H9 (cell line): ENCODE data around the gene GRK3. TPM values are rescaled to one million over a fixed set of nuclear protein-coding genes. Genes with fewer than 3 reads are reported as not detected.

Experiments used
- DNase-seq: peaks from one replicate; pipeline ENCODE4 v3.0.0-alpha.2; 2017
- H2AFZ ChIP-seq: one replicate; pipeline ENCODE4 v1.6.1; 2013; ENCODE audit warnings: mild to moderate bottlenecking, low read length, control low read depth, moderate library complexity
- H2AK5ac ChIP-seq: 2 replicates; pipeline ENCODE4 v1.6.1; 2013; ENCODE audit warnings: low read length, control low read depth, mixed read lengths; ENCODE audit not compliant: insufficient read length
- H2BK120ac ChIP-seq: one replicate; pipeline ENCODE4 v1.6.1; 2013; ENCODE audit warnings: low read depth, mild to moderate bottlenecking, low read length, control low read depth, inconsistent platforms; ENCODE audit not compliant: poor library complexity, severe bottlenecking
- H2BK12ac ChIP-seq: 2 replicates; pipeline ENCODE4 v1.6.1; 2013; ENCODE audit warnings: low read length, control low read depth, mixed read lengths, low read depth; ENCODE audit not compliant: insufficient read length
- H2BK15ac ChIP-seq: 2 replicates; pipeline ENCODE4 v1.6.1; 2013; ENCODE audit warnings: low read depth, low read length, control low read depth
- H2BK20ac ChIP-seq: one replicate; pipeline ENCODE4 v1.6.1; 2013; ENCODE audit warnings: low read depth, mild to moderate bottlenecking, low read length, control low read depth, inconsistent platforms; ENCODE audit not compliant: poor library complexity, severe bottlenecking
- H2BK5ac ChIP-seq: 2 replicates; pipeline ENCODE4 v1.6.1; 2013; ENCODE audit warnings: low read length, control low read depth, mixed read lengths; ENCODE audit not compliant: insufficient read length
- H3K14ac ChIP-seq: 2 replicates; pipeline ENCODE4 v1.6.1; 2013; ENCODE audit warnings: low read length, control low read depth; ENCODE audit not compliant: insufficient read depth
- H3K18ac ChIP-seq: 2 replicates; pipeline ENCODE4 v1.6.1; 2013; ENCODE audit warnings: low read depth, mild to moderate bottlenecking, mixed read lengths, low read length, control low read depth; ENCODE audit not compliant: insufficient read length
- H3K23ac ChIP-seq: 2 replicates; pipeline ENCODE4 v1.6.1; 2013; ENCODE audit warnings: low read length, control low read depth, mixed read lengths, low read depth; ENCODE audit not compliant: insufficient read length
- H3K23me2 ChIP-seq: 2 replicates; pipeline ENCODE4 v1.6.1; 2013; ENCODE audit warnings: low read depth, mild to moderate bottlenecking, mixed read lengths, low read length, control low read depth; ENCODE audit not compliant: insufficient read length, poor library complexity, severe bottlenecking
- H3K27ac ChIP-seq: 2 replicates; pipeline ENCODE4 v1.5.1; 2013; ENCODE audit warnings: low read length, control low read depth, mixed read lengths, low read depth; ENCODE audit not compliant: insufficient read length
- H3K27me3 ChIP-seq: 2 replicates; pipeline ENCODE4 v1.6.1; 2013; ENCODE audit warnings: low read length, control low read depth, inconsistent platforms; ENCODE audit not compliant: insufficient read depth
- H3K4ac ChIP-seq: 2 replicates; pipeline ENCODE4 v1.6.1; 2013; ENCODE audit warnings: low read depth, mild to moderate bottlenecking, control low read depth, inconsistent platforms, low read length, moderate library complexity
- H3K4me1 ChIP-seq: 2 replicates; pipeline ENCODE4 v1.6.1; 2013; ENCODE audit warnings: low read length, control low read depth, inconsistent platforms; ENCODE audit not compliant: insufficient read depth
- H3K4me2 ChIP-seq: 2 replicates; pipeline ENCODE4 v1.6.1; 2013; ENCODE audit warnings: low read length, control low read depth, mixed read lengths; ENCODE audit not compliant: insufficient read length, insufficient read depth
- H3K56ac ChIP-seq: 2 replicates; pipeline ENCODE4 v1.6.1; 2013; ENCODE audit warnings: low read depth, mild to moderate bottlenecking, mixed read lengths, low read length, control low read depth; ENCODE audit not compliant: insufficient read length
- H3K79me1 ChIP-seq: 2 replicates; pipeline ENCODE4 v1.6.1; 2013; ENCODE audit warnings: low read depth, mild to moderate bottlenecking, moderate library complexity, low read length, control low read depth, inconsistent platforms; ENCODE audit not compliant: insufficient read depth, poor library complexity, severe bottlenecking
- H3K79me2 ChIP-seq: 2 replicates; pipeline ENCODE4 v1.6.1; 2013; ENCODE audit warnings: low read length, control low read depth, inconsistent platforms; ENCODE audit not compliant: insufficient read depth
- H3K9ac ChIP-seq: 2 replicates; pipeline ENCODE4 v1.6.1; 2013; ENCODE audit warnings: low read length, control low read depth, mixed read lengths; ENCODE audit not compliant: insufficient read length; ENCODE audit errors: extremely low read depth
- H3K9me3 ChIP-seq: one replicate; pipeline ENCODE4 v1.6.1; 2013; ENCODE audit warnings: low read depth, low read length, inconsistent platforms; ENCODE audit not compliant: control insufficient read depth
- H3T11ph ChIP-seq: one replicate; pipeline ENCODE4 v1.6.1; 2013; ENCODE audit warnings: mild to moderate bottlenecking, low read length, control low read depth, inconsistent platforms
- H4K20me1 ChIP-seq: one replicate; pipeline ENCODE4 v1.6.1; 2013; ENCODE audit not compliant: control insufficient read depth, insufficient read length, insufficient read depth
- H4K5ac ChIP-seq: 2 replicates; pipeline ENCODE4 v1.6.1; 2013; ENCODE audit warnings: low read depth, mild to moderate bottlenecking, mixed read lengths, low read length, control low read depth; ENCODE audit not compliant: insufficient read length
- H4K8ac ChIP-seq: replicated peaks from 2 replicates; pipeline ENCODE4 v1.6.1; 2013; ENCODE audit warnings: low read length, control low read depth, mixed read lengths, low read depth; ENCODE audit not compliant: insufficient read length
- H4K91ac ChIP-seq: 2 replicates; pipeline ENCODE4 v1.6.1; 2013; ENCODE audit warnings: low read depth, mild to moderate bottlenecking, moderate library complexity, mixed read lengths, low read length, control low read depth; ENCODE audit not compliant: insufficient read length
- H3K27ac Mint-ChIP-seq, 3 experiments: 2 replicates in 2 of 3; 3 replicates in 1 of 3; pipeline ENCODE4 v1.8.0; 2020 to 2021; ENCODE audit warnings: mixed read lengths in 3 of 3, mild to moderate bottlenecking in 1 of 3, moderate library complexity in 1 of 3
- H3K27me3 Mint-ChIP-seq: 2 replicates; pipeline ENCODE4 v1.8.0; 2021; ENCODE audit warnings: low read depth, mild to moderate bottlenecking, moderate library complexity, mixed read lengths
- H3K36me3 Mint-ChIP-seq, 3 experiments: 2 replicates in 2 of 3; 3 replicates in 1 of 3; pipeline ENCODE4 v1.8.0; 2020 to 2021; ENCODE audit warnings: low read depth in 3 of 3, mixed read lengths in 3 of 3; ENCODE audit not compliant: insufficient read depth in 1 of 3
- H3K4me1 Mint-ChIP-seq, 2 experiments: 2 replicates each; pipeline ENCODE4 v1.8.0; 2020; ENCODE audit warnings: mixed read lengths in 2 of 2
- H3K4me3 Mint-ChIP-seq, 2 experiments: 2 replicates in 1 of 2; 3 replicates in 1 of 2; pipeline ENCODE4 v1.8.0; 2020 to 2021; ENCODE audit warnings: mild to moderate bottlenecking in 2 of 2, mixed read lengths in 2 of 2, moderate library complexity in 1 of 2
- H3K9me3 Mint-ChIP-seq, 2 experiments: 2 replicates in 1 of 2; 3 replicates in 1 of 2; pipeline ENCODE4 v1.8.0; 2020; ENCODE audit warnings: mild to moderate bottlenecking in 2 of 2, mixed read lengths in 2 of 2, moderate library complexity in 1 of 2
- CTCF ChIP-seq: fragments of 200-600 bp; sonication (generic); conservative IDR thresholded peaks from 3 replicates; pipeline ENCODE4 v1.8.0; 2021; ENCODE audit warnings: antibody characterized with exemption, mild to moderate bottlenecking
- total RNA-seq: library from RNA; stranded (reverse); gene quantifications from 2 replicates; pipeline ENCODE4 v1.2.1, GENCODE V29; 2021

Gene GRK3
- total RNA-seq, 1 experiment from 2014 or later = 23.9 TPM

DNA sequence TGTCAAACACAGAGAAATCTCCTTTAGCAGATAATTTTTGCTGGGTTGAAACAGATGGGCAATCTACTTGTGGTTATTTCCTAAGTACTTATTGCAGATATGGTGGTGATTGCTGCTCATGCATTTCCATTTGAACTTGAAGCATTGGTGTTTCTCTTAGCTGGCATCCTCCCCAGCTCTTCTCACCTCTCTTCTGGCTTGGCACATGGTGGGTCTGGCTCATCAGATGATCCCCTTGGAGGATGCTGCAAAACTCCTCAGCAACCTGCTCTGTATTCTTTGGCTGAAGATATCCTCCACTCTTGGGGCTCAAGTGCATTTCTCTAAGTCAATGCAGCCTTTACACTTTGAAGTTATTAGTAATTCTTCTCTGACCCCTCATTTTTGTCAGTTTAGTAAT lies 90.2 kb downstream of the GRK3 start:
- no peak overlapping the region for H3K27ac ChIP-seq
- H3K9me3 ChIP-seq = no peaks in the 10 kb centered on the region
- Mint-ChIP-seq H3K4me3 (no peak overlapping the region), H3K4me1 (no peaks in the 10 kb centered on the region), H3K9me3 (no peaks in the 10 kb centered on the region), H3K27ac (no peak overlapping the region), H3K27me3 (no peaks in the 10 kb centered on the region), H3K36me3 (no peaks in the 10 kb centered on the region)
- H3K27me3 ChIP-seq = no peaks in the 10 kb centered on the region
- no peak overlapping the region for H3K18ac ChIP-seq
- H2BK120ac ChIP-seq = no peak overlapping the region
- no peak overlapping the region for H2BK5ac ChIP-seq
- H3K4me2 ChIP-seq = no peak overlapping the region
- no peak overlapping the region for H2AK5ac ChIP-seq
- H2BK15ac ChIP-seq = no peak overlapping the region
- H3K23ac ChIP-seq = no peak overlapping the region
- H3K79me1 ChIP-seq = no peaks in the 10 kb centered on the region
- H2BK12ac ChIP-seq = no peak overlapping the region
- no peak overlapping the region for H2BK20ac ChIP-seq
- no peaks in the 10 kb centered on the region for H3K23me2 ChIP-seq
- no peak overlapping the region for H4K5ac ChIP-seq
- H3K9ac ChIP-seq = no peak overlapping the region
- H3K14ac ChIP-seq = no peak overlapping the region
- H3K4me1 ChIP-seq = no peaks in the 10 kb centered on the region
- no peak overlapping the region for H4K8ac ChIP-seq
- H4K20me1 ChIP-seq = no peaks in the 10 kb centered on the region
- no peaks in the 10 kb centered on the region for H3K79me2 ChIP-seq
- no peak for DNase-seq
- no peak overlapping the region for H3K4ac ChIP-seq
- H3K56ac ChIP-seq = no peak overlapping the region
- H3T11ph ChIP-seq = no peak overlapping the region
- no peak overlapping the region for H2AFZ ChIP-seq
- no peak for TF ChIP-seq CTCF
- no peak overlapping the region for H4K91ac ChIP-seq
